ENCODE measurements around the gene ADAMTSL2. TPM values are rescaled to one million over a fixed set of nuclear protein-coding genes. Genes with fewer than 3 reads are reported as not detected.

ADAMTSL2 gene
- total and polyA plus RNA-seq, 2 of the 13 experiments (the other 11 are each of a cell fraction or from before 2014, with no cell fraction given) = 1.9 to 3.8 TPM

DNA sequence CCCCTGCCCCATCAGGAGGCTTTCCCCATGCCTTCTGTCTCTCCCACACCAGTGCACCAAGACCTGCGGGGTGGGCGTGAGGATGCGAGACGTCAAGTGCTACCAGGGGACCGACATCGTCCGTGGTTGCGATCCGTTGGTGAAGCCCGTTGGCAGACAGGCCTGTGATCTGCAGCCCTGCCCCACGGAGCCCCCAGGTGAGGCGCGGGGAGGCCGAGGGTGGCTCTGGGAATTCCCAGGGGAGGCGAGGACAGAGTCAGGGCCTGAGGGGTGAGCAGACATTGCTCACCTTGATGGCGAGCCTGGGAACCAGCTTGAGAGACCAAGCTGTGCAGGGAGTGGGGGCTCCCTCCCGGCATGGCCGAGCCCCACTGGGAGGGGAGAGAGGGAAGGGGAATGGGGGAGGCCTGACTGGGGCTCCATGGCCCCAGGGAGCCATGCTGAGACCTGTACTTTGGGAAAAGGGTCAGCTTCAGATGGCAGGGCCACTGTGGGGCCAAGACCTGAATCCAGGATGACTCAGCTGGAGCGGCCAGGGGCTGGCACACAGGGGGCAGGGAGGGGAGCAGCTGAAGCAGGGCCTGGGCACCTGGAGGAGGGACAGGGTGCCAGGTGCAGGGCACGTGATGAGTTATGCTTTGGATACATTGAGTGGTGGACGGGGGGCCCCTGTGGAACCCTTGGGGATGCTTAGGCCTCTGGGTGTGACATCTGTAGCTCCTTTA, 39.4 kb downstream of the ADAMTSL2 start (continued):
- TF ChIP-seq, protein P1, sequence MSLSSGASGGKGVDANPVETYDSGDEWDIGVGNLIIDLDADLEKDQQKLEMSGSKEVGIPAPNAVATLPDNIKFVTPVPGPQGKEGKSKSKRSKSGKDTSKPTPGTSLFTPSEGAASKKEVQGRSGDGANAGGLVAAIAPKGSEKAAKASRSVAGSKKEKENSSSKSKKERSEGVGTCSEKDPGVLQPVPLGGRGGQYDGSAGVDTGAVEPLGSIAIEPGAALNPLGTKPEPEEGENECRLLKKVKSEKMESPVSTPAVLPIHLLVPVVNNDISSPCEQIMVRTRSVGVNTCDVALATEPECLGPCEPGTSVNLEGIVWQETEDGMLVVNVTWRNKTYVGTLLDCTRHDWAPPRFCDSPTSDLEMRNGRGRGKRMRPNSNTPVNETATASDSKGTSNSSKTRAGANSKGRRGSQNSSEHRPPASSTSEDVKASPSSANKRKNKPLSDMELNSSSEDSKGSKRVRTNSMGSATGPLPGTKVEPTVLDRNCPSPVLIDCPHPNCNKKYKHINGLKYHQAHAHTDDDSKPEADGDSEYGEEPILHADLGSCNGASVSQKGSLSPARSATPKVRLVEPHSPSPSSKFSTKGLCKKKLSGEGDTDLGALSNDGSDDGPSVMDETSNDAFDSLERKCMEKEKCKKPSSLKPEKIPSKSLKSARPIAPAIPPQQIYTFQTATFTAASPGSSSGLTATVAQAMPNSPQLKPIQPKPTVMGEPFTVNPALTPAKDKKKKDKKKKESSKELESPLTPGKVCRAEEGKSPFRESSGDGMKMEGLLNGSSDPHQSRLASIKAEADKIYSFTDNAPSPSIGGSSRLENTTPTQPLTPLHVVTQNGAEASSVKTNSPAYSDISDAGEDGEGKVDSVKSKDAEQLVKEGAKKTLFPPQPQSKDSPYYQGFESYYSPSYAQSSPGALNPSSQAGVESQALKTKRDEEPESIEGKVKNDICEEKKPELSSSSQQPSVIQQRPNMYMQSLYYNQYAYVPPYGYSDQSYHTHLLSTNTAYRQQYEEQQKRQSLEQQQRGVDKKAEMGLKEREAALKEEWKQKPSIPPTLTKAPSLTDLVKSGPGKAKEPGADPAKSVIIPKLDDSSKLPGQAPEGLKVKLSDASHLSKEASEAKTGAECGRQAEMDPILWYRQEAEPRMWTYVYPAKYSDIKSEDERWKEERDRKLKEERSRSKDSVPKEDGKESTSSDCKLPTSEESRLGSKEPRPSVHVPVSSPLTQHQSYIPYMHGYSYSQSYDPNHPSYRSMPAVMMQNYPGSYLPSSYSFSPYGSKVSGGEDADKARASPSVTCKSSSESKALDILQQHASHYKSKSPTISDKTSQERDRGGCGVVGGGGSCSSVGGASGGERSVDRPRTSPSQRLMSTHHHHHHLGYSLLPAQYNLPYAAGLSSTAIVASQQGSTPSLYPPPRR (CRISPR knock-in tag; IDR thresholded peaks at IDR 0.05; ENCODE audit: borderline replicate concordance) = no peak
- no peak for TF ChIP-seq SCMH1 (CRISPR knock-in tag; IDR thresholded peaks at IDR 0.05; ENCODE audit: borderline replicate concordance)
- TF ChIP-seq, protein P2, sequence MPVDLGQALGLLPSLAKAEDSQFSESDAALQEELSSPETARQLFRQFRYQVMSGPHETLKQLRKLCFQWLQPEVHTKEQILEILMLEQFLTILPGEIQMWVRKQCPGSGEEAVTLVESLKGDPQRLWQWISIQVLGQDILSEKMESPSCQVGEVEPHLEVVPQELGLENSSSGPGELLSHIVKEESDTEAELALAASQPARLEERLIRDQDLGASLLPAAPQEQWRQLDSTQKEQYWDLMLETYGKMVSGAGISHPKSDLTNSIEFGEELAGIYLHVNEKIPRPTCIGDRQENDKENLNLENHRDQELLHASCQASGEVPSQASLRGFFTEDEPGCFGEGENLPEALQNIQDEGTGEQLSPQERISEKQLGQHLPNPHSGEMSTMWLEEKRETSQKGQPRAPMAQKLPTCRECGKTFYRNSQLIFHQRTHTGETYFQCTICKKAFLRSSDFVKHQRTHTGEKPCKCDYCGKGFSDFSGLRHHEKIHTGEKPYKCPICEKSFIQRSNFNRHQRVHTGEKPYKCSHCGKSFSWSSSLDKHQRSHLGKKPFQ (CRISPR knock-in tag; IDR thresholded peaks at IDR 0.05; ENCODE audit: insufficient replicate concordance) = no peak

DNA sequence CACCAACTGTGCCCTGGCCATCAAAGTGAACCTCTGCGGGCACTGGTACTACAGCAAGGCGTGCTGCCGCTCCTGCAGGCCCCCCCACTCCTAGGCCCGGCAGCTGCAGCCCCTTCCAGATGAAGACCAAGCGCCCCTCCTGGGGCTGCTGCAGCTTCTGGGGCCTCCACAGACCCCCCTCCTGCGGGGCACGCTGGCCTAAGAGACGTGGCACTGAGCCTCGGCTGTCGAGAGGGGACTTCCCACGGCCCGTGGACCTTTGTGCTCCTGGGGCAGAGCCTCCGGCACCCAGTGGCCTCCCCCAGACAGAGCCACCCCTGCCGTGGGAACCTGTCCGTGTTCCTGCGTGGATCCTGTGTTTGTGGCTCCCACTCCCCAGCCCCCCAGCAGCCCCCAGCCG, 40.3 kb downstream of the ADAMTSL2 start:
- BruUV-seq (replicated peaks) = no TSS peak
- H3K4me2 ChIP-seq (ENCODE audit: low read depth, low read length) = no peak overlapping the region
- ATAC-seq (no peak), DNase-seq (ENCODE audit: low spot score) (no peak), FAIRE-seq (no peak)
- no CpG with 5 or more reads among the region's 17 CpGs for WGBS (ENCODE audit: low lambda C conversion rate)
- no peak overlapping the region for H3K27ac ChIP-seq (ENCODE audit: extremely low read length, insufficient read depth, low read length)
- no peak overlapping the region for H3K9ac ChIP-seq (ENCODE audit: insufficient read depth, low read depth, low read length)
- H3K27me3 ChIP-seq (ENCODE audit: control insufficient read depth in 1 of 2, insufficient read depth in 2 of 2, low read length in 2 of 2) = peaks cover 10 to 43% of the 10 kb centered on the region in 2 experiments; a peak in 4 of 5 replicates
- intact Hi-C loops (cut with micrococcal nuclease; ENCODE audit: unreplicated experiment) (no loop called here), in situ Hi-C loops (cut with HindIII; ENCODE audit: extremely low pct_ligation_motif_present, low pct_unique_long_range_greater_than_20kb) (no loop called here)
- H3K36me3 ChIP-seq (replicated peaks in 1 of 2; ENCODE audit: control insufficient read depth in 1 of 2, insufficient read depth in 2 of 2, low read length in 2 of 2) = no peaks in the 10 kb centered on the region
- CTCF ChIA-PET (ENCODE audit: low intra/inter-chr PET ratio, low total read pairs) = no interaction called here
- H3K4me3 ChIP-seq (replicated peaks in 1 of 3; ENCODE audit: insufficient read depth in 1 of 3, low read depth in 2 of 3, low read length in 3 of 3) = no peak overlapping the region
- no peaks in the 10 kb centered on the region for H3K79me2 ChIP-seq (ENCODE audit: insufficient read depth, low read length)
- POLR2A ChIA-PET = no interaction called here
- H2AFZ ChIP-seq (ENCODE audit: low read length) = no peak overlapping the region
- H3K9me3 ChIP-seq (ENCODE audit: low read length) = no peaks in the 10 kb centered on the region
- no peaks in the 10 kb centered on the region for H4K20me1 ChIP-seq (ENCODE audit: insufficient read depth, low read length)
- H3K4me1 ChIP-seq (ENCODE audit: insufficient read depth, low read length) = peaks cover 21% of the 10 kb centered on the region
- no peak for TF ChIP-seq SSRP1 (CRISPR knock-in tag; IDR thresholded peaks at IDR 0.05)
- TF ChIP-seq RBAK (CRISPR knock-in tag; IDR thresholded peaks at IDR 0.05) = no peak
- TF ChIP-seq, protein P3, sequence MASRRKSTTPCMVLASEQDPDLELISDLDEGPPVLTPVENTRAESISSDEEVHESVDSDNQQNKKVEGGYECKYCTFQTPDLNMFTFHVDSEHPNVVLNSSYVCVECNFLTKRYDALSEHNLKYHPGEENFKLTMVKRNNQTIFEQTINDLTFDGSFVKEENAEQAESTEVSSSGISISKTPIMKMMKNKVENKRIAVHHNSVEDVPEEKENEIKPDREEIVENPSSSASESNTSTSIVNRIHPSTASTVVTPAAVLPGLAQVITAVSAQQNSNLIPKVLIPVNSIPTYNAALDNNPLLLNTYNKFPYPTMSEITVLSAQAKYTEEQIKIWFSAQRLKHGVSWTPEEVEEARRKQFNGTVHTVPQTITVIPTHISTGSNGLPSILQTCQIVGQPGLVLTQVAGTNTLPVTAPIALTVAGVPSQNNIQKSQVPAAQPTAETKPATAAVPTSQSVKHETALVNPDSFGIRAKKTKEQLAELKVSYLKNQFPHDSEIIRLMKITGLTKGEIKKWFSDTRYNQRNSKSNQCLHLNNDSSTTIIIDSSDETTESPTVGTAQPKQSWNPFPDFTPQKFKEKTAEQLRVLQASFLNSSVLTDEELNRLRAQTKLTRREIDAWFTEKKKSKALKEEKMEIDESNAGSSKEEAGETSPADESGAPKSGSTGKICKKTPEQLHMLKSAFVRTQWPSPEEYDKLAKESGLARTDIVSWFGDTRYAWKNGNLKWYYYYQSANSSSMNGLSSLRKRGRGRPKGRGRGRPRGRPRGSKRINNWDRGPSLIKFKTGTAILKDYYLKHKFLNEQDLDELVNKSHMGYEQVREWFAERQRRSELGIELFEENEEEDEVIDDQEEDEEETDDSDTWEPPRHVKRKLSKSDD (CRISPR knock-in tag; IDR thresholded peaks at IDR 0.05; ENCODE audit: low read depth) = no peak
- TF ChIP-seq AGO2 (optimal IDR thresholded peaks at IDR 0.05; ENCODE audit: low read depth, low read length) = no peak
- no peak for TF ChIP-seq SYNCRIP (IDR thresholded peaks at IDR 0.05; ENCODE audit: insufficient read depth, low read depth, low read length)
- TF ChIP-seq SALL1 (CRISPR knock-in tag; IDR thresholded peaks at IDR 0.05) = no peak
- no peak for TF ChIP-seq NCOA2 (CRISPR knock-in tag; IDR thresholded peaks at IDR 0.05)
- TF ChIP-seq SIX1 (CRISPR knock-in tag; IDR thresholded peaks at IDR 0.05; ENCODE audit: borderline replicate concordance) = no peak
- TF ChIP-seq GABPB1 (CRISPR knock-in tag; IDR thresholded peaks at IDR 0.05) = no peak
- TF ChIP-seq IRX3 (CRISPR knock-in tag; IDR thresholded peaks at IDR 0.05; ENCODE audit: borderline replicate concordance, low read depth) = no peak
- TF ChIP-seq ZNF143 (CRISPR knock-in tag; IDR thresholded peaks at IDR 0.05) = no peak
